ENCODE results near the gene TENT4B. TPM values are rescaled to one million over a fixed set of nuclear protein-coding genes. Genes with fewer than 3 reads are reported as not detected.

TENT4B gene
- total and polyA plus RNA-seq, 2 donors (not counting 1 experiment from before 2014, with no cell fraction given), result 11.1 to 12.2 TPM

GRCh38 chr16:50275428-50276325, 122.6 kb downstream of the TENT4B start:
- Histone ChIP-seq H2AFZ (ENCODE audit: low read length) (no peak overlapping the region), H3K4me3 (replicated peaks in 1 of 4; ENCODE audit: control extremely low read depth in 1 of 4, insufficient read depth in 1 of 4, low read depth in 3 of 4, low read length in 4 of 4) (no peak overlapping the region), H3K79me2 (ENCODE audit: control insufficient read depth, insufficient read depth, low read length) (no peaks in the 10 kb centered on the region), H4K20me1 (ENCODE audit: control insufficient read depth, extremely low read depth, insufficient read depth, low read length) (no peaks in the 10 kb centered on the region), H3K4me2 (ENCODE audit: extremely low read depth, insufficient read depth, low read length) (no peak overlapping the region), H3K27ac (ENCODE audit: insufficient read depth, low read length) (no peak overlapping the region), H3K36me3 (ENCODE audit: control insufficient read depth, insufficient read depth, low read length) (no peaks in the 10 kb centered on the region), H3K27me3 (ENCODE audit: control insufficient read depth, insufficient read depth, low read length) (no peaks in the 10 kb centered on the region), H3K9me3 (ENCODE audit: control insufficient read depth, insufficient read depth, low read depth, low read length) (no peaks in the 10 kb centered on the region), H3K9ac (ENCODE audit: insufficient read depth, low read length) (no peak overlapping the region), H3K4me1 (ENCODE audit: control insufficient read depth, extremely low read depth, insufficient read depth, low read length) (no peaks in the 10 kb centered on the region)
- DNase-seq (ENCODE audit: low read depth in 2 of 2), result no peak
- TF ChIP-seq EZH2 (IDR thresholded peaks at IDR 0.05; ENCODE audit: low read length, missing control alignments) (no peak), CTCF (conservative IDR thresholded peaks at IDR 0.05 in 1 of 2, IDR thresholded peaks at IDR 0.05 in 1 of 2; ENCODE audit: low read depth in 1 of 2, low read length in 2 of 2) (no peak)

GRCh38 chr16:50276326-50276640, 123.2 kb downstream of the TENT4B start:
- Histone ChIP-seq H3K9ac (ENCODE audit: insufficient read depth, low read length) (no peak overlapping the region), H3K4me1 (ENCODE audit: control insufficient read depth, extremely low read depth, insufficient read depth, low read length) (no peaks in the 10 kb centered on the region), H3K9me3 (ENCODE audit: control insufficient read depth, insufficient read depth, low read depth, low read length) (no peaks in the 10 kb centered on the region), H2AFZ (ENCODE audit: low read length) (no peak overlapping the region), H3K79me2 (ENCODE audit: control insufficient read depth, insufficient read depth, low read length) (no peaks in the 10 kb centered on the region), H4K20me1 (ENCODE audit: control insufficient read depth, extremely low read depth, insufficient read depth, low read length) (no peaks in the 10 kb centered on the region), H3K36me3 (ENCODE audit: control insufficient read depth, insufficient read depth, low read length) (no peaks in the 10 kb centered on the region), H3K27me3 (ENCODE audit: control insufficient read depth, insufficient read depth, low read length) (no peaks in the 10 kb centered on the region), H3K4me3 (replicated peaks in 1 of 4; ENCODE audit: control extremely low read depth in 1 of 4, insufficient read depth in 1 of 4, low read depth in 3 of 4, low read length in 4 of 4) (no peak overlapping the region), H3K27ac (ENCODE audit: insufficient read depth, low read length) (no peak overlapping the region), H3K4me2 (ENCODE audit: extremely low read depth, insufficient read depth, low read length) (no peak overlapping the region)
- TF ChIP-seq EZH2 (IDR thresholded peaks at IDR 0.05; ENCODE audit: low read length, missing control alignments), result no peak
- no peak for TF ChIP-seq CTCF (conservative IDR thresholded peaks at IDR 0.05 in 1 of 2, IDR thresholded peaks at IDR 0.05 in 1 of 2; ENCODE audit: low read depth in 1 of 2, low read length in 2 of 2)
- DNase-seq (ENCODE audit: low read depth in 2 of 2), result no peak

- no peaks in the 10 kb centered on the region for H3K27me3 ChIP-seq (ENCODE audit: control insufficient read depth, insufficient read depth, low read length)
- H3K27ac ChIP-seq (ENCODE audit: insufficient read depth, low read length), result no peak overlapping the region
- H3K79me2 ChIP-seq (ENCODE audit: control insufficient read depth, insufficient read depth, low read length), result no peaks in the 10 kb centered on the region
- TF ChIP-seq CTCF (conservative IDR thresholded peaks at IDR 0.05 in 1 of 2, IDR thresholded peaks at IDR 0.05 in 1 of 2; ENCODE audit: low read depth in 1 of 2, low read length in 2 of 2) (no peak), EZH2 (IDR thresholded peaks at IDR 0.05; ENCODE audit: low read length, missing control alignments) (no peak)
- no peaks in the 10 kb centered on the region for H4K20me1 ChIP-seq (ENCODE audit: control insufficient read depth, extremely low read depth, insufficient read depth, low read length)
- no peaks in the 10 kb centered on the region for H3K36me3 ChIP-seq (ENCODE audit: control insufficient read depth, insufficient read depth, low read length)
- no peak overlapping the region for H3K4me3 ChIP-seq (replicated peaks in 1 of 4; ENCODE audit: control extremely low read depth in 1 of 4, insufficient read depth in 1 of 4, low read depth in 3 of 4, low read length in 4 of 4)
- no peaks in the 10 kb centered on the region for H3K4me1 ChIP-seq (ENCODE audit: control insufficient read depth, extremely low read depth, insufficient read depth, low read length)
- H3K9ac ChIP-seq (ENCODE audit: insufficient read depth, low read length), result no peak overlapping the region
- no peak overlapping the region for H3K4me2 ChIP-seq (ENCODE audit: extremely low read depth, insufficient read depth, low read length)
- H2AFZ ChIP-seq (ENCODE audit: low read length), result no peak overlapping the region
- DNase-seq (ENCODE audit: low read depth in 2 of 2), result no peak
- no peaks in the 10 kb centered on the region for H3K9me3 ChIP-seq (ENCODE audit: control insufficient read depth, insufficient read depth, low read depth, low read length)
Measured at GRCh38 chr16:50276801-50277555, 123.9 kb downstream of the TENT4B start.
